Erythroblast (primary cell): Measurements from ENCODE around the gene S1PR4.

ENCODE experiments used
- GATA1 ChIP-seq: IDR thresholded peaks from 2 replicates; pipeline ENCODE4 v1.6.1; 2011; ENCODE audit warnings: low read depth, mild to moderate bottlenecking, control low read depth, low read length, moderate library complexity
- POLR2A ChIP-seq: IDR thresholded peaks from 2 replicates; pipeline ENCODE4 v1.6.1; 2011; ENCODE audit warnings: mild to moderate bottlenecking, low read length

- peak; percentile 71 for TF ChIP-seq POLR2A
- no peak for TF ChIP-seq GATA1
These were observed at the start of gene S1PR4 for GRCh38 chr19:3178377-3178972.
